Measurements from ENCODE around the gene DGKG.

Gene DGKG

DNA sequence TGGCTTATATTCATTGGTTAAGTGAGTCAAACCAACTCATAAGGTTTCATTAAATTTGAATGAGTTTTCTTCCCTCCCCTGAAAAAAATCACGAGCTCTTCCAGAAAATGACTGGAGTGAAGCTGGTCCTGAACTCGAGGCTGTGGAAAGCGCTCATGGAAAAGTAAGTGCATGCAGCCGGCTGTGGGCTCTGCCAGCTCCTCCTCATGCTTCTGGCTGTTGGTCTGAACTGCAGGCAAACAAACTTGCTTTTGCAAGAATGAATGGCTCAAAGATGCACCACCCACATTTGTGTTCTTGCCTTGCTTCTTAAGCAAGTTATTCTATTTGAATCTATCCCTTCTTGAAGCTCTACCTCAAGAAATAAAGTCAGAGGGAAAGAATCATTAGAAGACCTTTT lies 259.3 kb downstream of the DGKG start:
- no peak for DNase-seq

GRCh38 chr3:186100398-186100797 lies 261.6 kb downstream of the DGKG start:
- no peak for DNase-seq

- DNase-seq, result peak; percentile 28
These were observed 262.9 kb downstream of the DGKG start for GRCh38 chr3:186099178-186099577.

- DNase-seq, result no peak
These were observed 263.3 kb downstream of the DGKG start for GRCh38 chr3:186098740-186099139.

DNA sequence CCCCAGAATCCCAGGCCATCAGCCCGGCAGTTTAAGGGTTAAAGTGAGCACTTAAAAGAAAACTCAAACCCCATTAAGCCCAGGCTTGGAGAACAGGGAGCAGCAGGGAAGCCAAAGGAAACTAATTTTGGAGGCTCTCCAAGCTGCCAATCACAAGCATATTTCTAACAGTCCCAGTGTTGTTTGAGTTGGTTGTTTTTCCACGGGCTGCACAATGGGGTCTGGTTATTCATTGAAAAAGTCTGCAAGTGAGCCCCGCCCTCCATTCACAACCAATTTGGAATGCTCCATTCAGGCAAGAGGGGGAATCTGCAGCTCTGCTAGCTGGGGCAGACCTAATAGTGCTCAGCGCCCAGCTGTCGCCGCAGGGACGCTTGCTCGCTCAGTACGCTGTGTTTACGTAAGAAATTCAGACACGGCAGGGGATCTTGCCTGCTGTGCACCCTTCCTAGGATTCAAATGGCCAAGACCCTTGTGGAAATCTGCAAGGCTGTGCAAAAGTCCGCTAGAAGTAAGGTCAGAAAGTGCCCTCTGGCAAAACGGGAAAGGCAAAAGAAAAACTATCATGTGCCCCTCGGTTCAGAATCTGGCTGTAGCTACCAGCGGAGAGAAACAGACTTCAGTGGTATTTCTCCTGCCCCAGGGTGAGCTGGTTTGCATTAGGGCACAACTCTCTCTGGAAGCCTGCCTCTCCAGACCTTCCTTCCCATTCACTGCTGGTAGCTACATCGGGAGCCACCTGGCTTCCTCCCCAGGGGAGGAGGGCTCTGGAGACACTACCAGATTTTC lies 264.2 kb downstream of the DGKG start:
- peak; percentile 99 for DNase-seq

- no peak for DNase-seq
These were observed 264.7 kb downstream of the DGKG start for GRCh38 chr3:186097317-186097662.
